Activated CD4-positive, alpha-beta T cell treated with anti-CD3 and anti-CD28 coated beads, Interleukin-2, amount 10 ng/mL, durations not matched to agents 7 days and 5 days (primary cell): ENCODE data around the gene KAZALD1. TPM values are rescaled to one million over a fixed set of nuclear protein-coding genes. Genes with fewer than 3 reads are reported as not detected.

Experiments
- CTCF ChIA-PET: fragments of 350-600 bp; sonication (Branson Sonifier 250); formaldehyde crosslinking; loops from one replicate; lab custom pipeline; 2021; ENCODE audit warnings: antibody characterized with exemption; lab: Charles Lee
- POLR2A ChIA-PET: fragments of 350-600 bp; sonication (Branson Sonifier 250); formaldehyde crosslinking; loops from one replicate; lab custom pipeline; 2021; ENCODE audit warnings: antibody characterized with exemption; lab: Charles Lee
- DNase-seq: peaks from one replicate; pipeline ENCODE4 v3.0.0-alpha.2; 2020
- H3K27ac Mint-ChIP-seq: one replicate; pipeline ENCODE4 v1.8.0; 2021; ENCODE audit warnings: mild to moderate bottlenecking, moderate library complexity, mixed read lengths
- H3K27me3 Mint-ChIP-seq: one replicate; pipeline ENCODE4 v1.8.0; 2021; ENCODE audit warnings: mixed read lengths
- H3K36me3 Mint-ChIP-seq: one replicate; pipeline ENCODE4 v1.8.0; 2021; ENCODE audit warnings: low read depth, mixed read lengths
- H3K4me1 Mint-ChIP-seq: one replicate; pipeline ENCODE4 v1.8.0; 2021; ENCODE audit warnings: mixed read lengths
- H3K4me3 Mint-ChIP-seq: one replicate; pipeline ENCODE4 v1.8.0; 2021; ENCODE audit warnings: mild to moderate bottlenecking, moderate library complexity, mixed read lengths
- H3K9me3 Mint-ChIP-seq: one replicate; pipeline ENCODE4 v1.8.0; 2021; ENCODE audit warnings: mixed read lengths
- total RNA-seq, 2 experiments: library from RNA; stranded (reverse); gene quantifications; one replicate each; pipeline ENCODE4 v1.2.3, GENCODE V29; 2021

KAZALD1 gene
- total RNA-seq, 2 experiments from 2014 or later, result 0.27 to 0.55 TPM

GRCh38 chr10:101020427-101021075 lies 41.2 kb upstream of the KAZALD1 start:
- Mint-ChIP-seq H3K27ac (no peak overlapping the region), H3K4me3 (no peak overlapping the region), H3K36me3 (no peaks in the 10 kb centered on the region), H3K4me1 (peaks cover 5% of the 10 kb centered on the region), H3K27me3 (peaks cover 33% of the 10 kb centered on the region), H3K9me3 (no peaks in the 10 kb centered on the region)
- ChIA-PET POLR2A (no interaction called here), CTCF (interaction anchor here (5.4 to 6.9 kb wide), 2 partner anchors 9 to 22 kb away, joined by 30 to 104 read pairs; partner anchors contain the start of genes PDZD7 and SFXN3)
- no peak for DNase-seq

DNA sequence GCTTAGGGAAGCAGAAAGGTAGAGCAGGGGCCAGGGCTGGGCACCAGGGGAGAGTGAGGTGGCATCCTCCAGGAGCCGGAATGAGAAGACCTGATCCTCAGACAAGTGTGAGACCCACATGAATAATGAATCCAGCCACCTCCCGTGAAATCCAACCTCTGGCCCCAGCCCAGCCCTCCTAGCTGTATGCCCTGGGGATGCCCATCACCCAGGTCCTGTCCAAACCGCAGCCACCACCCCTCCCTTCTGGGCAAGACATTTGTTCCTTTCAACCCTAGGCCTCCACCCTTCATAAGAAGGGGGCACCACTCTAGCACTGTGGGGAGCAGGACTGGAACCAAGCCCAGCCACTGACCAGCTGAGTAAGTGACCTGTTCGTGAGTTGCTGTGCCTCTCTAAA lies 40.5 kb upstream of the KAZALD1 start:
- H3K27ac Mint-ChIP-seq, result no peak overlapping the region
- peaks cover 30% of the 10 kb centered on the region for H3K27me3 Mint-ChIP-seq
- H3K4me3 Mint-ChIP-seq, result no peak overlapping the region
- no peaks in the 10 kb centered on the region for H3K36me3 Mint-ChIP-seq
- H3K9me3 Mint-ChIP-seq, result no peaks in the 10 kb centered on the region
- peaks cover 5% of the 10 kb centered on the region for H3K4me1 Mint-ChIP-seq
- no peak for DNase-seq
- POLR2A ChIA-PET, result no interaction called here
- CTCF ChIA-PET, result interaction anchor here (0.6 kb wide), 1 partner anchor 459 kb away, joined by 3 read pairs; no protein-coding TSS in a partner anchor

DNA sequence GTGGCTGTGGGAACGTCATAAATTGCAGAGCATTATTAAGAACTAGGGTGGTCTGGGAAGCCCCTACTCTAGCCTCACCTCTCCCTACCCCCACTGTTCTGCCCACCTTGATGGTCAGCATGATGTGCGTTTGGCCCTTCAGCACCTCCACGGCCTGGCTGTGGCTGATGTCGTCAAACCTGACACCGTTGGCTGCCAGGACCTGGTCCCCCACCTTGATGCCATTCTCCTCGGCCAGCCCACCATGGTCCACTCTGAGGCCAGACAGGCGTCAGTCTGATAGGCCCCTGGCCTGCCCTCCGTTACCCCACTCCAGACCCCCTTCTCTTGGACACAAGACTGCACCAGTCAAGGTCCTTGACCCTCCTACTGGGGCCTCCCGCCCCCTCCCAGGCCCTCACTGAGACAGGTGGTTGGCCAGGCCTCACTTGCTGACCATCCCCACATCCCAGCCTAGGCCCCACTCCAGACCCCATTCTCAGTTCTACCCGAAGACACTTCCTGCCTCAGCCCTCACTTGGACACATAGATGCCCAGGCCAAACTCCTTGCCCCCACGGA lies 40.0 kb upstream of the KAZALD1 start:
- H3K36me3 Mint-ChIP-seq, result no peaks in the 10 kb centered on the region
- no peak overlapping the region for H3K27ac Mint-ChIP-seq
- H3K4me3 Mint-ChIP-seq, result no peak overlapping the region
- no peak for DNase-seq
- H3K27me3 Mint-ChIP-seq, result peaks cover 26% of the 10 kb centered on the region
- peaks cover 5% of the 10 kb centered on the region for H3K4me1 Mint-ChIP-seq
- ChIA-PET POLR2A (no interaction called here), CTCF (interaction anchor here (0.6 to 1.6 kb wide), 3 partner anchors 10 to 459 kb away, joined by 3 to 5 read pairs (median 3); no protein-coding TSS in a partner anchor)
- H3K9me3 Mint-ChIP-seq, result no peaks in the 10 kb centered on the region

- CTCF ChIA-PET, result interaction anchor here (0.5 to 1.6 kb wide), 6 partner anchors 9 to 888 kb away, joined by 3 to 6 read pairs (median 4); no protein-coding TSS in a partner anchor
- H3K4me3 Mint-ChIP-seq, result no peak overlapping the region
- H3K9me3 Mint-ChIP-seq, result no peaks in the 10 kb centered on the region
- H3K27me3 Mint-ChIP-seq, result peaks cover 14% of the 10 kb centered on the region
- H3K4me1 Mint-ChIP-seq, result peaks cover 5% of the 10 kb centered on the region
- DNase-seq, result no peak
- no peaks in the 10 kb centered on the region for H3K36me3 Mint-ChIP-seq
- POLR2A ChIA-PET, result interaction anchor here (0.6 kb wide), 1 partner anchor 53 kb away, joined by 3 read pairs; no protein-coding TSS in a partner anchor
- no peak overlapping the region for H3K27ac Mint-ChIP-seq
These were observed 38.7 kb upstream of the KAZALD1 start for GRCh38 chr10:101022967-101023705.

DNA sequence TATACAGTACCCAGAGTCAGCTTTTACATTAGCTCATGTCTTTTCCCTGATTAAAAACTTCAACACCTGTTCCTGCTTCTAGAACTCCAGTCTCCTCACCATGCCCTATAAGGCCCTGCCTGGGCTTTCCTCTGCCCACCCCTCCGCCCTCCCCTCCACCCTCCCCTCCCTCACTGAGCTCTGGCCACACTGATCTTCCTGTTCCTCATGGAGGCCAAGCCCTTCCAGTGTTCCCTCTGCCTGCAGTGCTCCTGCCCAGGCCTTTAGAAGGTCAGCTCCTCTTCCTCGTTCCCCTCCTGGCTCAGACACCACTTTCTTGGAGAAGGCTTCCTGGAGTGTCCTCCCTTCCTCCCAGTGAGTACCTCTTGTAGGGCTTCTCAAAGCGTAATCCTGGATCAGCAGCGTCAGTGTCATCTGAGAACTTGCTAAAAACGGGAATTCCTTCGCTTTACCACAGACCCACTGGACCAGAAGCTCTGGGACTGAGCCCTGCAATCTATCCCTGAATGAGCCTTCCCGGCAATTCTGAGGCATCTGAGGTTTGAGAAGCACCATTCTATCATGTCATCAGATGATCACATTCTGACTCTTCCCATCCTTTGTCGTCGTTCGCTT lies 34.6 kb upstream of the KAZALD1 start:
- ChIA-PET POLR2A (no interaction called here), CTCF (interaction anchor here (0.7 to 8.0 kb wide), 4 partner anchors 10 to 31 kb away, joined by 3 to 104 read pairs (median 20); no protein-coding TSS in a partner anchor)
- Mint-ChIP-seq H3K4me1 (peaks cover 2% of the 10 kb centered on the region), H3K9me3 (no peaks in the 10 kb centered on the region), H3K36me3 (no peaks in the 10 kb centered on the region), H3K27ac (no peak overlapping the region), H3K4me3 (no peak overlapping the region), H3K27me3 (peaks cover 12% of the 10 kb centered on the region)
- no peak for DNase-seq

- Mint-ChIP-seq H3K4me1 (peaks cover 15% of the 10 kb centered on the region), H3K27ac (no peak overlapping the region), H3K4me3 (no peak overlapping the region), H3K36me3 (no peaks in the 10 kb centered on the region), H3K27me3 (peaks cover 12% of the 10 kb centered on the region), H3K9me3 (no peaks in the 10 kb centered on the region)
- DNase-seq, result no peak
- POLR2A ChIA-PET, result no interaction called here
- CTCF ChIA-PET, result interaction anchor here (0.6 to 8.0 kb wide), 8 partner anchors 11 to 493 kb away, joined by 3 to 104 read pairs (median 5); partner anchors contain the start of gene LZTS2
These were observed 33.1 kb upstream of the KAZALD1 start for GRCh38 chr10:101028446-101029337.

- CTCF ChIA-PET, result interaction anchor here (0.6 to 8.0 kb wide), 12 partner anchors 10 to 494 kb away, joined by 3 to 104 read pairs (median 5); partner anchors contain the start of gene LZTS2
- peaks cover 17% of the 10 kb centered on the region for H3K4me1 Mint-ChIP-seq
- peaks cover 12% of the 10 kb centered on the region for H3K27me3 Mint-ChIP-seq
- H3K36me3 Mint-ChIP-seq, result peaks cover under 1% of the 10 kb centered on the region
- POLR2A ChIA-PET, result no interaction called here
- no peak overlapping the region for H3K4me3 Mint-ChIP-seq
- DNase-seq, result no peak
- no peak overlapping the region for H3K27ac Mint-ChIP-seq
- H3K9me3 Mint-ChIP-seq, result no peaks in the 10 kb centered on the region
These were observed 32.1 kb upstream of the KAZALD1 start for GRCh38 chr10:101029520-101030295.

- Mint-ChIP-seq H3K36me3 (peaks cover 5% of the 10 kb centered on the region), H3K27ac (peak overlapping the region; percentile 88)
- CTCF ChIA-PET, result interaction anchor here (0.7 to 8.0 kb wide), 13 partner anchors 9 to 468 kb away, joined by 3 to 104 read pairs (median 5); partner anchors contain the start of gene KAZALD1
These were observed 31.2 kb upstream of the KAZALD1 start for GRCh38 chr10:101030496-101031127.

GRCh38 chr10:101031128-101031795 lies 30.5 kb upstream of the KAZALD1 start, which contains the start of the genes PDZD7 and SFXN3:
Gene PDZD7 (minus strand): TSS chr10:101031129. CDS start chr10:101030219, 910 bp downstream.
Gene SFXN3 (plus strand): TSS chr10:101031234. CDS start chr10:101034695, 3,461 bp downstream.
- Mint-ChIP-seq H3K4me1 (peaks cover 17% of the 10 kb centered on the region), H3K27ac (peak within 1 kb of the TSS; percentile 88), H3K4me3 (peak within 1 kb of the TSS; percentile 76), H3K9me3 (no peaks in the 10 kb centered on the region), H3K36me3 (peaks cover 9% of the 10 kb centered on the region), H3K27me3 (peaks cover 12% of the 10 kb centered on the region)
- ChIA-PET POLR2A (interaction anchor here (0.5 kb wide), 1 partner anchor 49 kb away, joined by 3 read pairs; no protein-coding TSS in a partner anchor), CTCF (interaction anchor here (0.7 to 8.0 kb wide), 12 partner anchors 8 to 468 kb away, joined by 3 to 104 read pairs (median 5); partner anchors contain the start of gene KAZALD1)
- peak; percentile 96 for DNase-seq

More at GRCh38 chr10:101030496-101031127, 31.2 kb upstream of the KAZALD1 start:
- Mint-ChIP-seq H3K9me3 (no peaks in the 10 kb centered on the region), H3K27me3 (peaks cover 12% of the 10 kb centered on the region), H3K4me1 (peaks cover 17% of the 10 kb centered on the region), H3K4me3 (peak overlapping the region; percentile 76)
- POLR2A ChIA-PET, result interaction anchor here (0.5 kb wide), 1 partner anchor 48 kb away, joined by 3 read pairs; no protein-coding TSS in a partner anchor
- no peak for DNase-seq
